HepG2 (cell line): Measurements from ENCODE around the gene PERP.

ENCODE experiments used
- ATRX ChIP-seq: sonication (generic); formaldehyde crosslinking; IDR thresholded peaks from 2 replicates; pipeline ENCODE4 v1.4.0; 2020; ENCODE audit warnings: missing genetic modification reagents, borderline replicate concordance
- RBAK ChIP-seq: sonication (generic); formaldehyde crosslinking; IDR thresholded peaks from 2 replicates; pipeline ENCODE4 v1.5.1; 2020; ENCODE audit warnings: mild to moderate bottlenecking, missing genetic modification reagents
- TAF1 ChIP-seq: sonication (generic); formaldehyde crosslinking; IDR thresholded peaks from 2 replicates; pipeline ENCODE4 v1.4.0; 2020; ENCODE audit warnings: missing genetic modification reagents
- TF ChIP-seq, protein P1 (sequence below), 2 experiments: fragments of 450-650 bp in 1 of 2; sonication (generic) in 1 of 2; formaldehyde crosslinking in 1 of 2; IDR thresholded peaks; 2 replicates each; pipeline versions ENCODE4 v1.6.1 to v1.8.0; 2016 to 2022; ENCODE audit warnings: antibody characterized with exemption in 1 of 2, mild to moderate bottlenecking in 1 of 2, missing genetic modification reagents in 1 of 2

DNA sequence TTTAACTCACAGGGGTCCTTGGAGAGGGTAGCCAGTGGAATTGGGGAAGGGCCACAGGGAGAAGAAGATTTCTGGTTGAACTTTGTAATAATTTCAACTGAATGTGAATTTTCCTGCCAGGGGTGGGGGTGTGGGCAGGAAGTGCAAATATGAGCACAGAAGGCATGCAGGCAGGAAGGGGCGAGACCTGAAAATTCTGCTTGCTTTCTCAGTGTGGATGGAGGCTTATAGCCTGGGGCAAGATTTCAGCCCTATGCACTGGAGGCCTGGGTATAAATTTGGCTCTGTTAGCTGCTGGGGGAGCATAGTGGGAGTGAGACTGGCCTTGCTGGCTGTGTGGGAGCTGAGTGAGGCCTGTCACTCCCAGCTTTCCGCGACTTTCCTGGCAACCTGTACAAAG lies 54.4 kb downstream of the PERP start:
- TF ChIP-seq ATRX (CRISPR knock-in tag) (no peak), TAF1 (CRISPR knock-in tag) (no peak), RBAK (CRISPR knock-in tag) (no peak)
- TF ChIP-seq, protein P1, sequence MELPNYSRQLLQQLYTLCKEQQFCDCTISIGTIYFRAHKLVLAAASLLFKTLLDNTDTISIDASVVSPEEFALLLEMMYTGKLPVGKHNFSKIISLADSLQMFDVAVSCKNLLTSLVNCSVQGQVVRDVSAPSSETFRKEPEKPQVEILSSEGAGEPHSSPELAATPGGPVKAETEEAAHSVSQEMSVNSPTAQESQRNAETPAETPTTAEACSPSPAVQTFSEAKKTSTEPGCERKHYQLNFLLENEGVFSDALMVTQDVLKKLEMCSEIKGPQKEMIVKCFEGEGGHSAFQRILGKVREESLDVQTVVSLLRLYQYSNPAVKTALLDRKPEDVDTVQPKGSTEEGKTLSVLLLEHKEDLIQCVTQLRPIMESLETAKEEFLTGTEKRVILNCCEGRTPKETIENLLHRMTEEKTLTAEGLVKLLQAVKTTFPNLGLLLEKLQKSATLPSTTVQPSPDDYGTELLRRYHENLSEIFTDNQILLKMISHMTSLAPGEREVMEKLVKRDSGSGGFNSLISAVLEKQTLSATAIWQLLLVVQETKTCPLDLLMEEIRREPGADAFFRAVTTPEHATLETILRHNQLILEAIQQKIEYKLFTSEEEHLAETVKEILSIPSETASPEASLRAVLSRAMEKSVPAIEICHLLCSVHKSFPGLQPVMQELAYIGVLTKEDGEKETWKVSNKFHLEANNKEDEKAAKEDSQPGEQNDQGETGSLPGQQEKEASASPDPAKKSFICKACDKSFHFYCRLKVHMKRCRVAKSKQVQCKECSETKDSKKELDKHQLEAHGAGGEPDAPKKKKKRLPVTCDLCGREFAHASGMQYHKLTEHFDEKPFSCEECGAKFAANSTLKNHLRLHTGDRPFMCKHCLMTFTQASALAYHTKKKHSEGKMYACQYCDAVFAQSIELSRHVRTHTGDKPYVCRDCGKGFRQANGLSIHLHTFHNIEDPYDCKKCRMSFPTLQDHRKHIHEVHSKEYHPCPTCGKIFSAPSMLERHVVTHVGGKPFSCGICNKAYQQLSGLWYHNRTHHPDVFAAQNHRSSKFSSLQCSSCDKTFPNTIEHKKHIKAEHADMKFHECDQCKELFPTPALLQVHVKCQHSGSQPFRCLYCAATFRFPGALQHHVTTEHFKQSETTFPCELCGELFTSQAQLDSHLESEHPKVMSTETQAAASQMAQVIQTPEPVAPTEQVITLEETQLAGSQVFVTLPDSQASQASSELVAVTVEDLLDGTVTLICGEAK (IDR thresholded peaks at IDR 0.05): no peak
- TF ChIP-seq, protein P1 (CRISPR knock-in tag; IDR thresholded peaks at IDR 0.05): no peak
